HEK293 (cell line): Measurements from ENCODE around the gene ACTRT2.

Experiments
- CTCF ChIA-PET: fragments of 350-600 bp; formaldehyde crosslinking; extraction: SDS; loops from one replicate; lab custom pipeline; 2021; ENCODE audit warnings: antibody characterized with exemption; lab: Yijun Ruan, JAX
- POLR2A ChIA-PET: fragments of 300-600 bp; formaldehyde crosslinking; extraction: SDS; loops from one replicate; lab custom pipeline; 2020; ENCODE audit warnings: antibody characterized with exemption, inconsistent platforms; lab: Yijun Ruan, JAX
- H3K27ac ChIP-seq: fragments of 200-500 bp; sonication (Bioruptor generic); 2 replicates; pipeline ENCODE4 v1.5.1; 2014; ENCODE audit warnings: low read depth, low read length, control low read depth, inconsistent platforms; ENCODE audit errors: extremely low read depth
- H3K36me3 ChIP-seq, 2 experiments: fragments of 200-500 bp in 1 of 2; sonication (Bioruptor generic) in 1 of 2; 1 replicate in 1 of 2; 2 replicates in 1 of 2; pipeline ENCODE4 v1.5.1; 2014 to 2017; ENCODE audit warnings: inconsistent platforms in 2 of 2, low read length in 2 of 2; ENCODE audit not compliant: control insufficient read depth in 2 of 2, insufficient read depth in 1 of 2
- H3K4me1 ChIP-seq: fragments of 200-500 bp; sonication (Bioruptor generic); 2 replicates; pipeline ENCODE4 v1.5.1; 2014; ENCODE audit warnings: mild to moderate bottlenecking, low read length, inconsistent platforms; ENCODE audit not compliant: control insufficient read depth, insufficient read depth
- H3K4me3 ChIP-seq: 2 replicates; pipeline ENCODE4 v1.5.1; 2011; ENCODE audit warnings: low read depth, mild to moderate bottlenecking, control low read depth, low read length, moderate library complexity
- H3K9me3 ChIP-seq: fragments of 200-500 bp; sonication (Bioruptor generic); 2 replicates; pipeline ENCODE4 v1.5.1; 2014; ENCODE audit warnings: low read depth, low read length, inconsistent platforms; ENCODE audit not compliant: control insufficient read depth, insufficient read depth
- BCL11B ChIP-seq: fragments of 450-650 bp; formaldehyde crosslinking; IDR thresholded peaks from 2 replicates; pipeline ENCODE4 v1.5.1; 2016; ENCODE audit warnings: low read depth, missing biosample characterization, missing genetic modification characterization
- CTCF ChIP-seq: fragments of 450-650 bp; formaldehyde crosslinking; IDR thresholded peaks from 2 replicates; pipeline ENCODE4 v1.5.1; 2016; ENCODE audit warnings: missing biosample characterization, missing genetic modification characterization
- KLF10 ChIP-seq: fragments of 450-650 bp; IDR thresholded peaks from 2 replicates; pipeline ENCODE4 v1.5.1; 2018; ENCODE audit warnings: missing biosample characterization, mild to moderate bottlenecking, missing genetic modification characterization
- KLF16 ChIP-seq: fragments of 450-650 bp; formaldehyde crosslinking; IDR thresholded peaks from 2 replicates; pipeline ENCODE4 v1.5.1; 2017; ENCODE audit warnings: missing biosample characterization, missing genetic modification characterization
- PRDM1 ChIP-seq: fragments of 450-650 bp; formaldehyde crosslinking; IDR thresholded peaks from 2 replicates; pipeline ENCODE4; 2016; ENCODE audit warnings: missing biosample characterization, missing genetic modification characterization
- SCRT2 ChIP-seq: fragments of 450-650 bp; formaldehyde crosslinking; IDR thresholded peaks from 2 replicates; pipeline ENCODE4 v1.5.1; 2016; ENCODE audit warnings: missing biosample characterization, missing genetic modification characterization
- ZBTB10 ChIP-seq: fragments of 450-650 bp; formaldehyde crosslinking; IDR thresholded peaks from 2 replicates; pipeline ENCODE4 v1.5.1; 2016; ENCODE audit warnings: missing biosample characterization, missing genetic modification characterization
- ZBTB49 ChIP-seq: fragments of 450-650 bp; formaldehyde crosslinking; IDR thresholded peaks from 2 replicates; pipeline ENCODE4 v1.5.1; 2016; ENCODE audit warnings: missing biosample characterization, missing genetic modification characterization, low read depth
- ZBTB8A ChIP-seq: fragments of 450-650 bp; formaldehyde crosslinking; IDR thresholded peaks from 2 replicates; pipeline ENCODE4 v1.5.1; 2016; ENCODE audit warnings: missing biosample characterization, missing genetic modification characterization
- ZNF16 ChIP-seq: fragments of 450-650 bp; formaldehyde crosslinking; IDR thresholded peaks from 2 replicates; pipeline ENCODE4 v1.5.1; 2016; ENCODE audit warnings: low read depth, missing biosample characterization, missing genetic modification characterization
- ZNF350 ChIP-seq: fragments of 450-650 bp; formaldehyde crosslinking; IDR thresholded peaks from 2 replicates; pipeline ENCODE4 v1.5.0; 2017; ENCODE audit warnings: missing biosample characterization, mild to moderate bottlenecking, missing genetic modification characterization
- ZNF366 ChIP-seq: fragments of 450-650 bp; formaldehyde crosslinking; conservative IDR thresholded peaks from 2 replicates; pipeline ENCODE4 v1.5.1; 2016; ENCODE audit warnings: missing biosample characterization, missing genetic modification characterization
- ZNF433 ChIP-seq: fragments of 450-650 bp; formaldehyde crosslinking; IDR thresholded peaks from 2 replicates; pipeline ENCODE4 v1.5.1; 2016; ENCODE audit warnings: missing biosample characterization, missing genetic modification characterization, low read depth
- ZNF600 ChIP-seq: fragments of 450-650 bp; formaldehyde crosslinking; IDR thresholded peaks from 2 replicates; pipeline ENCODE4 v1.5.1; 2016; ENCODE audit warnings: missing biosample characterization, missing genetic modification characterization
- ZSCAN4 ChIP-seq: fragments of 450-650 bp; formaldehyde crosslinking; IDR thresholded peaks from 2 replicates; pipeline ENCODE4 v1.5.1; 2017; ENCODE audit warnings: missing biosample characterization, missing genetic modification characterization

ACTRT2 gene

GRCh38 chr1:3032371-3033039 lies 11.2 kb downstream of the ACTRT2 start:
- H3K36me3 ChIP-seq, result no peaks in the 10 kb centered on the region
- no peaks in the 10 kb centered on the region for H3K4me1 ChIP-seq
- no peaks in the 10 kb centered on the region for H3K9me3 ChIP-seq
- no peak overlapping the region for H3K27ac ChIP-seq
- ChIA-PET POLR2A (no interaction called here), CTCF (interaction anchor here (0.7 kb wide), 1 partner anchor 45 kb away, joined by 4 read pairs; no protein-coding TSS in a partner anchor)
- no peak overlapping the region for H3K4me3 ChIP-seq
- TF ChIP-seq SCRT2 (tag by site-specific recombination) (no peak), ZNF16 (tag by site-specific recombination) (no peak), ZBTB8A (no peak), ZNF433 (tag by site-specific recombination) (no peak), ZBTB10 (tag by site-specific recombination) (no peak), PRDM1 (tag by site-specific recombination) (no peak), KLF16 (tag by site-specific recombination) (no peak), ZNF366 (tag by site-specific recombination) (no peak), ZBTB49 (tag by site-specific recombination) (no peak), ZNF600 (tag by site-specific recombination) (no peak), KLF10 (no peak), ZNF350 (tag by site-specific recombination) (no peak)

GRCh38 chr1:3033040-3033789 lies 11.9 kb downstream of the ACTRT2 start:
- no peaks in the 10 kb centered on the region for H3K4me1 ChIP-seq
- POLR2A ChIA-PET, result no interaction called here
- H3K27ac ChIP-seq, result no peak overlapping the region
- CTCF ChIA-PET, result interaction anchor here (0.7 kb wide), 1 partner anchor 45 kb away, joined by 4 read pairs; no protein-coding TSS in a partner anchor
- H3K36me3 ChIP-seq, result no peaks in the 10 kb centered on the region
- no peak for TF ChIP-seq BCL11B
- no peak for TF ChIP-seq CTCF (tag by site-specific recombination)
- TF ChIP-seq ZSCAN4 (tag by site-specific recombination), result no peak
- no peak overlapping the region for H3K4me3 ChIP-seq
- H3K9me3 ChIP-seq, result no peaks in the 10 kb centered on the region
